ENCODE results near the gene SEPTIN8. TPM values are rescaled to one million over a fixed set of nuclear protein-coding genes. Genes with fewer than 3 reads are reported as not detected.

The SEPTIN8 gene
- total RNA-seq, 1 donor from 2014 or later: 97.5 TPM

- Histone ChIP-seq H3K27ac (ENCODE audit: low read depth, low read length) (no peak overlapping the region), H3K4me3 (ENCODE audit: insufficient read depth, low read depth, low read length) (peak overlapping the region; percentile 77), H3K9ac (ENCODE audit: low read length) (peak overlapping the region; percentile 79), H3K4me2 (ENCODE audit: low read length) (peak overlapping the region; percentile 94), H4K20me1 (ENCODE audit: insufficient read depth, low read length) (peaks cover 39% of the 10 kb centered on the region), H2AFZ (ENCODE audit: low read depth, low read length) (peak overlapping the region; percentile 71), H3K4me1 (ENCODE audit: insufficient read depth, low read length) (peaks cover 5% of the 10 kb centered on the region), H3K9me3 (ENCODE audit: insufficient read depth, low read depth, low read length) (no peaks in the 10 kb centered on the region), H3K27me3 (ENCODE audit: insufficient read depth, low read length) (no peaks in the 10 kb centered on the region), H3K36me3 (ENCODE audit: insufficient read depth, low read length) (no peaks in the 10 kb centered on the region), H3K79me2 (ENCODE audit: insufficient read depth, low read length) (peaks cover 57% of the 10 kb centered on the region)
- Mint-ChIP-seq H3K36me3 (ENCODE audit: low read depth, unreplicated experiment) (peaks cover 3% of the 10 kb centered on the region), H3K4me3 (ENCODE audit: unreplicated experiment) (no peak overlapping the region), H3K9me3 (ENCODE audit: unreplicated experiment) (no peaks in the 10 kb centered on the region), H3K27ac (ENCODE audit: unreplicated experiment) (no peak overlapping the region), H3K27me3 (ENCODE audit: low read depth, unreplicated experiment) (no peaks in the 10 kb centered on the region), H3K4me1 (ENCODE audit: low read depth, unreplicated experiment) (peaks cover 44% of the 10 kb centered on the region)
- no peak for TF ChIP-seq CTCF (IDR thresholded peaks at IDR 0.05; ENCODE audit: insufficient read depth, low read depth, low read length)
- DNase-seq (ENCODE audit: low read depth): no peak
- no peak for FAIRE-seq
Observed at GRCh38 chr5:132776938-132777208, 166 bp downstream of the SEPTIN8 start.

GRCh38 chr5:132776131-132776937, 705 bp downstream of the SEPTIN8 start:
- H2AFZ ChIP-seq (ENCODE audit: low read depth, low read length): peak overlapping the region; percentile 71
- Mint-ChIP-seq H3K36me3 (ENCODE audit: low read depth, unreplicated experiment) (peaks cover 3% of the 10 kb centered on the region), H3K9me3 (ENCODE audit: unreplicated experiment) (no peaks in the 10 kb centered on the region), H3K27ac (ENCODE audit: unreplicated experiment) (no peak overlapping the region), H3K27me3 (ENCODE audit: low read depth, unreplicated experiment) (no peaks in the 10 kb centered on the region), H3K4me3 (ENCODE audit: unreplicated experiment) (peak overlapping the region; percentile 92), H3K4me1 (ENCODE audit: low read depth, unreplicated experiment) (peaks cover 43% of the 10 kb centered on the region)
- no peaks in the 10 kb centered on the region for H3K9me3 ChIP-seq (ENCODE audit: insufficient read depth, low read depth, low read length)
- H3K4me2 ChIP-seq (ENCODE audit: low read length): peak overlapping the region; percentile 94
- TF ChIP-seq CTCF (IDR thresholded peaks at IDR 0.05; ENCODE audit: insufficient read depth, low read depth, low read length): no peak
- TF ChIP-seq EZH2 (IDR thresholded peaks at IDR 0.05; ENCODE audit: insufficient read depth, low read length): no peak
- H3K4me1 ChIP-seq (ENCODE audit: insufficient read depth, low read length): peaks cover 4% of the 10 kb centered on the region
- no peaks in the 10 kb centered on the region for H3K27me3 ChIP-seq (ENCODE audit: insufficient read depth, low read length)
- FAIRE-seq (no peak), DNase-seq (ENCODE audit: low read depth) (peak; percentile 25)
- peak overlapping the region; percentile 77 for H3K4me3 ChIP-seq (ENCODE audit: insufficient read depth, low read depth, low read length)
- no peak overlapping the region for H3K27ac ChIP-seq (ENCODE audit: low read depth, low read length)
- peaks cover 62% of the 10 kb centered on the region for H3K79me2 ChIP-seq (ENCODE audit: insufficient read depth, low read length)
- peak overlapping the region; percentile 79 for H3K9ac ChIP-seq (ENCODE audit: low read length)
- H3K36me3 ChIP-seq (ENCODE audit: insufficient read depth, low read length): no peaks in the 10 kb centered on the region
- H4K20me1 ChIP-seq (ENCODE audit: insufficient read depth, low read length): peaks cover 40% of the 10 kb centered on the region

GRCh38 chr5:132775476-132775961, 1.5 kb downstream of the SEPTIN8 start:
- Mint-ChIP-seq H3K27ac (ENCODE audit: unreplicated experiment) (peak overlapping the region; percentile 79), H3K4me3 (ENCODE audit: unreplicated experiment) (peak overlapping the region; percentile 92), H3K4me1 (ENCODE audit: low read depth, unreplicated experiment) (peaks cover 48% of the 10 kb centered on the region), H3K9me3 (ENCODE audit: unreplicated experiment) (no peaks in the 10 kb centered on the region), H3K27me3 (ENCODE audit: low read depth, unreplicated experiment) (no peaks in the 10 kb centered on the region), H3K36me3 (ENCODE audit: low read depth, unreplicated experiment) (peaks cover 6% of the 10 kb centered on the region)
- DNase-seq (ENCODE audit: low read depth) (peak; percentile 35), FAIRE-seq (no peak)
- peaks cover 48% of the 10 kb centered on the region for H4K20me1 ChIP-seq (ENCODE audit: insufficient read depth, low read length)
- H3K4me3 ChIP-seq (ENCODE audit: insufficient read depth, low read depth, low read length): no peak overlapping the region
- no peak overlapping the region for H2AFZ ChIP-seq (ENCODE audit: low read depth, low read length)
- peaks cover 70% of the 10 kb centered on the region for H3K79me2 ChIP-seq (ENCODE audit: insufficient read depth, low read length)
- no peaks in the 10 kb centered on the region for H3K27me3 ChIP-seq (ENCODE audit: insufficient read depth, low read length)
- no peak overlapping the region for H3K27ac ChIP-seq (ENCODE audit: low read depth, low read length)
- H3K36me3 ChIP-seq (ENCODE audit: insufficient read depth, low read length): no peaks in the 10 kb centered on the region
- H3K9me3 ChIP-seq (ENCODE audit: insufficient read depth, low read depth, low read length): no peaks in the 10 kb centered on the region
- H3K4me2 ChIP-seq (ENCODE audit: low read length): peak overlapping the region; percentile 94
- no peak overlapping the region for H3K9ac ChIP-seq (ENCODE audit: low read length)
- no peak for TF ChIP-seq CTCF (IDR thresholded peaks at IDR 0.05; ENCODE audit: insufficient read depth, low read depth, low read length)
- no peak for TF ChIP-seq EZH2 (IDR thresholded peaks at IDR 0.05; ENCODE audit: insufficient read depth, low read length)
- H3K4me1 ChIP-seq (ENCODE audit: insufficient read depth, low read length): peaks cover 4% of the 10 kb centered on the region
